ENCODE measurements around the gene NR0B2.

The NR0B2 gene

DNA sequence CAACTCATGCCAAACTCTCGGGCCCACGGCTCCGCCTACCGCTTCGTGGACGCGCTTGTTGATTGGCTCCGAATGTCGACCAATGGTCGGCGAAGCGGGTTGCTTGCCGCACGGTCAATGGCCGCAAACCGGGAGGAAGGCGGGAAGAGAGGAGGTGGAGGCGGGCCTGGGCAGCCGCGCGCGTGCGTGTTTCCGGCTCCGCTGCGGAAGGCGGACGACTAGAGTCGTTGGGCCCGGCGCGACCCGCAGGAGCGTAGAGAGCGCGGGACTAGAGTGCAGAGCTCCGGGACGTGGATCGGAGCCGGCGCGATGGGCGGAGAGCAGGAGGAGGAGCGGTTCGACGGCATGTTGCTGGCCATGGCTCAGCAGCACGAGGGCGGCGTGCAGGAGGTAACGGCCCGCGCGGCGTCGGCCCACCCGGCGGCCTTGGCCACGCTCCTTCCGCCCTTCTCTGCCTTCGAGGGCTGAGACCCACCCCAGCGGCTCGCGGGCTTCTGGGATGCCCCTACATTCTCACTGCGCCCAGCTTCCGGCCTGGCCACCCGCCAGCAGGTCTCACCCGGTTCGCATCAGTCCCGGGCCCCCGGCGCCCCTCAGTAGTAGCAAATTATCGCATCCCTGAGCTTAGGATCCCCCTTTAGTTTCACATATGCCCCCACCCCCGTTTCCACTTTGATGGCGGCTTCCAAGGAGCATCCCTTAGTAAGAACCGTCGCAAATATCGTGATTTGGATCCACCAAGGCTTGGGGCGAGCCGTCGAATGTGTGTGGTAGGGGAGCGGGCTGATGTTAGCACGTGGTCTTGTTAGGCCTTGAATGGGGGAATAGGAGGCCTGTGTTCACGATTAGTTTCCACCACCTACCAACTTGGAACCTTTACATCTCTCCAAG, 8.0 kb upstream of the NR0B2 start, which contains the start of gene NUDC:
Gene NUDC, plus strand, starts transcription at position 204 of the 891 bp plus-strand sequence. Its CDS starts 106 bp downstream, at position 310.
- H3K27ac ChIP-seq (ENCODE audit: low read depth, low read length) = peak within 1 kb of the TSS; percentile 50

DNA sequence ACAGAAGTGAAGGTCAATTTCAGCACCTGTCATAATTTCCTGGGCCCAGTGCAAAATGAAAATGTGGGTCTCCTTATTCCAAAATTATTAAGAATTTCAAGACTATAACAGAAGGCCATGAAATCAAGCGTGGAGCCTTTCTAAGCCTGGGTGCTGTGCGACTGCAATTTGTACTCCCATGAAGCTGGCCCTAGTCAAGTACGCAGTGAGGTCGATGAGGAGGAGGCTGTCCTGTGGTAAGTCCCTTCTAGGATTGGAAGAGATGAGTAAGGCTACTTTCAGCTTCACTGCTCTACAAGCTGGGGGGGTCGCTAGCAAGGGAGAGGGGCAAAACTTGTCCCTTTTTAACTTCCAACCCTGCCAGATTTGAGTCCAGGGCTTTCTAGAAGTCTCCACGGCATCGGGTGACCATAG, 7.4 kb upstream of the NR0B2 start:
- peaks cover 37% of the 10 kb centered on the region for H3K36me3 ChIP-seq (ENCODE audit: control insufficient read depth, low read length)
- no peaks in the 10 kb centered on the region for H3K9me2 ChIP-seq (replicated peaks; ENCODE audit: control insufficient read depth, low read length)
- H3K4me1 ChIP-seq (ENCODE audit: control insufficient read depth, low read length) = peaks cover 21% of the 10 kb centered on the region
- peaks cover 17% of the 10 kb centered on the region for H4K20me1 ChIP-seq (ENCODE audit: control insufficient read depth, insufficient read depth, low read depth, low read length)
- H3K27ac ChIP-seq (ENCODE audit: low read depth, low read length) = no peak overlapping the region
- H3K4me2 ChIP-seq (ENCODE audit: low read length) = peak overlapping the region; percentile 97
- no peaks in the 10 kb centered on the region for H3F3A ChIP-seq (ENCODE audit: control insufficient read depth, insufficient read depth)
- peak overlapping the region; percentile 86 for H3K4me3 ChIP-seq (ENCODE audit: low read length)
- H3K27me3 ChIP-seq (ENCODE audit: control insufficient read depth, low read length) = no peaks in the 10 kb centered on the region
- H3K9me3 ChIP-seq (ENCODE audit: control insufficient read depth, insufficient read depth, low read length) = no peaks in the 10 kb centered on the region
- TF ChIP-seq, protein P1, sequence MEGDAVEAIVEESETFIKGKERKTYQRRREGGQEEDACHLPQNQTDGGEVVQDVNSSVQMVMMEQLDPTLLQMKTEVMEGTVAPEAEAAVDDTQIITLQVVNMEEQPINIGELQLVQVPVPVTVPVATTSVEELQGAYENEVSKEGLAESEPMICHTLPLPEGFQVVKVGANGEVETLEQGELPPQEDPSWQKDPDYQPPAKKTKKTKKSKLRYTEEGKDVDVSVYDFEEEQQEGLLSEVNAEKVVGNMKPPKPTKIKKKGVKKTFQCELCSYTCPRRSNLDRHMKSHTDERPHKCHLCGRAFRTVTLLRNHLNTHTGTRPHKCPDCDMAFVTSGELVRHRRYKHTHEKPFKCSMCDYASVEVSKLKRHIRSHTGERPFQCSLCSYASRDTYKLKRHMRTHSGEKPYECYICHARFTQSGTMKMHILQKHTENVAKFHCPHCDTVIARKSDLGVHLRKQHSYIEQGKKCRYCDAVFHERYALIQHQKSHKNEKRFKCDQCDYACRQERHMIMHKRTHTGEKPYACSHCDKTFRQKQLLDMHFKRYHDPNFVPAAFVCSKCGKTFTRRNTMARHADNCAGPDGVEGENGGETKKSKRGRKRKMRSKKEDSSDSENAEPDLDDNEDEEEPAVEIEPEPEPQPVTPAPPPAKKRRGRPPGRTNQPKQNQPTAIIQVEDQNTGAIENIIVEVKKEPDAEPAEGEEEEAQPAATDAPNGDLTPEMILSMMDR (IDR thresholded peaks at IDR 0.05; ENCODE audit: low read depth, low read length, poor library complexity, severe bottlenecking) = no peak
- TF ChIP-seq EZH2phosphoT487 (IDR thresholded peaks at IDR 0.05; ENCODE audit: borderline replicate concordance, low read length) = no peak
- peaks cover 37% of the 10 kb centered on the region for H3K79me2 ChIP-seq (ENCODE audit: control insufficient read depth, low read length)

More for the DNA sequence above, 8.0 kb upstream of the NR0B2 start, which contains the start of gene NUDC:
- no peaks in the 10 kb centered on the region for H3K9me3 ChIP-seq (ENCODE audit: control insufficient read depth, insufficient read depth, low read length)
- H4K20me1 ChIP-seq (ENCODE audit: control insufficient read depth, insufficient read depth, low read depth, low read length) = peaks cover 18% of the 10 kb centered on the region
- H3K4me1 ChIP-seq (ENCODE audit: control insufficient read depth, low read length) = peaks cover 21% of the 10 kb centered on the region
- H3F3A ChIP-seq (ENCODE audit: control insufficient read depth, insufficient read depth) = no peaks in the 10 kb centered on the region
- TF ChIP-seq, protein P1 (IDR thresholded peaks at IDR 0.05; ENCODE audit: low read depth, low read length, poor library complexity, severe bottlenecking) = no peak
- TF ChIP-seq EZH2phosphoT487 (IDR thresholded peaks at IDR 0.05; ENCODE audit: borderline replicate concordance, low read length) = no peak
- H3K79me2 ChIP-seq (ENCODE audit: control insufficient read depth, low read length) = peaks cover 44% of the 10 kb centered on the region
- H3K36me3 ChIP-seq (ENCODE audit: control insufficient read depth, low read length) = peaks cover 43% of the 10 kb centered on the region
- H3K27me3 ChIP-seq (ENCODE audit: control insufficient read depth, low read length) = no peaks in the 10 kb centered on the region
- H3K9me2 ChIP-seq (replicated peaks; ENCODE audit: control insufficient read depth, low read length) = no peaks in the 10 kb centered on the region
- H3K4me3 ChIP-seq (ENCODE audit: low read length) = peak within 1 kb of the TSS; percentile 86
- H3K4me2 ChIP-seq (ENCODE audit: low read length) = peak within 1 kb of the TSS; percentile 97

DNA sequence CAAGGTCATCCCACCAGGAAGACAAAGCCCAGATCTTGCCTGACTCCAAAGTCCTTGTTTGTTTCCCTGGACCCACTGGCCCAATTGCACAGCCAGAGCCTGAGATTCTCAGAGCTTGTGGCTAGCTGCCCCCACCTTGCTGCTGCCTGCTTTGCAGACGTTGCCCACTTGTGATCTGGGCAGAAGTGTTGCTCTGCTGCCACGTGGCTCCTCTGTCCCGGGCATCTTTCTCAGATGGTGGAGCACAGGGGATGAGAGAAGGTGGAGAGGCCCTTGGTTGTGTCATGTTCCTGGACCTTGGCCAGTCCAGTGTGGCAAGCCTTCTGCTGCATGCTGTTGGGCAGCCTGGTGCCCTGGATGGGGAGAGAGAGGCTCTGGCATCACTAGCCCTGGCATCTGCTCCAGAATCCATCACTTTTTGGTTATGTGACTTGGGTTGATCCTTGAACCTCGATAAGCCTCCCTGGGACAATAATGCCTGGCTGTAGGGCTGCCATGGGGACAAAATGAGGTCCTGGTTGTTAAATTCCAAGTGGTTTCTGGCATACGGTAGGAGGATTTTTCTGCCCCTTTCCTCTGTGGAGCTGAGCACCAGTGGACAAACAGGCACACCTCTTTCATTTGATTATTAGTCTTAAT, 1.5 kb upstream of the NR0B2 start:
- no peak overlapping the region for H3K27ac ChIP-seq (ENCODE audit: low read depth, low read length)
- no peaks in the 10 kb centered on the region for H3K36me3 ChIP-seq (ENCODE audit: control insufficient read depth, low read length)
- no peaks in the 10 kb centered on the region for H4K20me1 ChIP-seq (ENCODE audit: control insufficient read depth, insufficient read depth, low read depth, low read length)
- no peaks in the 10 kb centered on the region for H3K9me3 ChIP-seq (ENCODE audit: control insufficient read depth, insufficient read depth, low read length)
- H3K27me3 ChIP-seq (ENCODE audit: control insufficient read depth, low read length) = no peaks in the 10 kb centered on the region
- no peak overlapping the region for H3K4me2 ChIP-seq (ENCODE audit: low read length)
- no peaks in the 10 kb centered on the region for H3F3A ChIP-seq (ENCODE audit: control insufficient read depth, insufficient read depth)
- no peaks in the 10 kb centered on the region for H3K4me1 ChIP-seq (ENCODE audit: control insufficient read depth, low read length)
- H3K9me2 ChIP-seq (replicated peaks; ENCODE audit: control insufficient read depth, low read length) = no peaks in the 10 kb centered on the region
- TF ChIP-seq EZH2phosphoT487 (IDR thresholded peaks at IDR 0.05; ENCODE audit: borderline replicate concordance, low read length) = no peak
- TF ChIP-seq, protein P1 (IDR thresholded peaks at IDR 0.05; ENCODE audit: low read depth, low read length, poor library complexity, severe bottlenecking) = no peak
- H3K4me3 ChIP-seq (ENCODE audit: low read length) = no peak overlapping the region
- no peaks in the 10 kb centered on the region for H3K79me2 ChIP-seq (ENCODE audit: control insufficient read depth, low read length)

All from DOHH2 (cell line).